ENCODE measurements around the gene GNS.
"Not testable (repeated sequence)": the region's sequence is repeated elsewhere in the genome, so short reads cannot be mapped to it uniquely, and the experiment has no call there.

GNS gene

GRCh38 chr12:64699504-64700115 is 59.6 kb downstream of the GNS start:
- no peak for DNase-seq (ENCODE audit: low read depth in 3 of 3, low spot score in 1 of 3)

DNA sequence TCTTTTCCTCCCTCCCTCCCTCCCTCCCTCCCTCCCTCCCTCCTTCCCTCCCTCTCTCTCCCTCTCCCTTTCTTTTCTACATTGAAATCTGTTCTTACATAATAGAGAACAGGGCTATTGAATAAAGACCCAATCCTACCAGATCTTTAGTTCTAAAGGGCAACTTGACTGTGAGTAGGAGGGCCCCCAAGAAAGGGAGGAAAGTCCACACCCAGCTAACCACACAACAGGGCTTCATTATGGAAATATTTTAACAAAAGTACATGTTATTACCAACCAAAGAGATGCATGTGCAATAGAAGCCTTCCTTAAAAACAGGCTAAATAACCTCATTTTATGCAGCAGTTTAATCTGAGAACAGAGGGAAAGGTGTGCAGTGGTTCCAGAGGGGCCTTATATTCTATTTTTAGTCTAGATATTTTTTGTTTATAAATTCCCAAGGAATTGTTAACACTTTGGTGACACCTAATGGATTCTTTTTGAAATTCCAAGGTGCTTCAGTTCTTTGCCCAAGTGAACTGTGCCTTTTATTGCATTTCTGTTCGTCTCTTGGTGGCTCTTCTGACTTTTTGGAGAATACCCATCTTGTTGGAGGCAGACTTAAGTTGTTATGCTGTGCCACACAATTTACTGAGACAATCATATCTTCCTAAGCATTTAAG is 63.0 kb downstream of the GNS start:
- DNase-seq (ENCODE audit: low read depth in 3 of 3, low spot score in 1 of 3) = no peak

DNA sequence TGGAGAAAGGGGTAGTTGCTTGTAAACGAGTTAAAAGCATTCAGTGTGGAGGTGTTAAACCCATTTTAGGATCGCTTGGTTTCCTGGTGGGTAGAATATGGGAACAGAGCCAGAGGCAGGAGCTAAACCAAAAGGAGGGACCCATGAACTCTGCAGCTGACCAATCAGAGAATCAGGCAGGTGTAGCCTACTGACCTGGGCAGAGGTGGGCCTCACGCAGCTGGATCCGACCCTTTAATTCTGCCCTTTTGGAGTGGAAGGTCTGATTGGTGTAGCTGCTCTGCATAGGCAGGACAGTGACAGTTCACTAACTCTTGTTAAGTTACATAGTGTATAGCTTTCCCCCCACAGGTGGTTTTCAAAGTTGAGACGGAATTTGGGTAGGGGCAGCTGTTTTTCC is 63.7 kb downstream of the GNS start:
- DNase-seq (ENCODE audit: low read depth in 3 of 3, low spot score in 1 of 3) = no peak

- DNase-seq (ENCODE audit: low read depth in 3 of 3, low spot score in 1 of 3) = no peak
Observed at GRCh38 chr12:64694130-64695040, 64.8 kb downstream of the GNS start.

DNA sequence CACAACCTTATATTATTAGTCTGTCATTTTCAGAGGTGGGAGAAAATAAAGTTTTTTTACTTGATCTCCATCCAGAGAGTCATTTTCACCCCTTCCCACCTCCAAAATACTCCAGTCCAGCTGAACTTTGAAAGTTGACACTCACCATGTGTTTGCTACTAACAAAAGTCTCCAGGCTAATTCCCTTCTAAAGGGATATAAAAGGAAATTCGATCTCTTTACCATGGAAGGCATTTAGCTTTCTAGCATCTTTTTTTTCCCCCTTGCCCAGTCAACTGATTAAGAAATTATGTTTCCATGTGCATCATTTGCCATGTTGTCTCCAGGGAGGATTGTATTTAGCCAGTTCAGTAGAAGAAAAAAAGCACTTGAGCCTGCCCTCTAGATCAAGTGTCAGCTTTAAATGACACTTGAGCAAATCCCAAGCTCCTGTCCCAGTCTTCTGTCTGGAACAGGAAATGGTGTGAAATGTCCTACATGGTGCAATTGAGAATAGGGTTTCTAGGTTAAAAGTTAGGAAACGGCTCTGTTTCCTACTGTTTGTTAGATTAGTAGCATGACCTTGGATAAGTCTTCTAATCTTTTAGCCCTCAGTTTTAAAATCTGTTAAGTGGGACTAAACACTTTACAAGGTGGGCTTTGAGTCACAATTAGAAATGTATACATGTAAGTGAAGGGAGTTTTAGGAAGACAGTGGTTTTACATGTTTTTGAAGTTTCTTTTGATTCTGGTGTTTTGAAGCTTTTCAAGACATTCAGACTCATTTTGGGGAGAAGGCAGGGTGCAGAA is 67.2 kb downstream of the GNS start:
- DNase-seq (ENCODE audit: low read depth in 3 of 3, low spot score in 1 of 3) = no peak

GRCh38 chr12:64691227-64691794 is 67.9 kb downstream of the GNS start:
- no peak for DNase-seq (ENCODE audit: low read depth in 3 of 3, low spot score in 1 of 3)

DNA sequence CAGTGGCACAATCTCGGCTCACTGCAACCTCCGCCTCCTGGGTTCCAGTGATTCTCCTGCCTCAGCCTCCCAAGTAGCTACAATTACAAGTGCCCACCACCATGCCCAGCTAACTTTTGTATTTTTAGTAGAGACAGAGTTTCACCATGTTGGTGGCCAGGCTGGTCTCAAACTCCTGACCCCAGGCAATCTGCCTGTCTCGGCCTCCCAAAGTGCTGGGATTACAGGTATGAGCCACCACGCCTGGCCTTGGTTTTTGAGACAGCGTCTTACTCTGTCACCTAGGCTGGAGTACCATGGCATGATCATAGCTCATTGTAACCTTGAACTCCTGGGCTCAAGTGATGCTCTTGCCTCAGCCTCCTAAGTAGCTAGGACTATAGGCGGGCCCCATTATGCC is 69.0 kb downstream of the GNS start:
- not testable (repeated sequence) for DNase-seq (ENCODE audit: low read depth in 3 of 3, low spot score in 1 of 3)

DNA sequence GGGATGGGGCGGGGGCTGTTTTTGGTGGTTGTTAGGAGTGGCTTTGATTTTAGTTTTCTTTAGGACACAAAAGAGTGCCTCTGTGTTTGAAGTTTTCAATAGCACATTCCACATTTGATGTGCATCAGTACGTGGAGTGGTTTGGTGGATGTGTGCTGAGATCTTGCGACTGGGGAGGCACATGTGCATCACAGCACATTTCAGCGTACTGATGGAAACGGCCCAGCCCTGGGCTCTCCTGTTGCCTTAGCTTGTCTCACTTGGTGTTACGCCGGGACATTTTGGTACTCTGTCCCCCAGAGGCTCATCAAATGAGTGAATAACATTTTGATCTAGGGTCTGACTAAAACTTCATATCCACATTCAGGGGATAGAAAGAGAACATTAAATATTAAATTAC is 70.5 kb downstream of the GNS start:
- no peak for DNase-seq (ENCODE audit: low read depth in 3 of 3, low spot score in 1 of 3)

GRCh38 chr12:64688219-64688618 is 71.0 kb downstream of the GNS start:
- DNase-seq (ENCODE audit: low read depth in 3 of 3, low spot score in 1 of 3) = no peak

DNA sequence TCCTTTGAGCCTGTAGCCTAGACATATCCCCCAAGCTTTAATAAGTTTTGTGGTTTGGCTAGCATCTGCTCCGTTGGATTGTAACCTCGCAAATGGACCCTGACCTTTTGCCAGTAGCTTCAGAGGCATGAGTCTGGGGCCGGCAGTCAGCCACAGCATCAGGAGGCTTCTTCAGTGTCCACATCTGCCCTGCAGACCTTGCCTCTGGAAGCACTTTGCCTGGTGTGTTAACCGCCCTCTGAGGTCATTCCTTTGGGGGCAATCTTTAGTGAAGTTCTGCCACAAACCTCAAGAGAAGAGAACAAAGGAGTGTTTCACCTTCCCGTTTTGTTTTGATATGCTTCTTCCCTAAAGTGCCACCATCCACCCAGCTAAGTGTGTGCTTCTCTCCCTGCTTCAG is 71.4 kb downstream of the GNS start:
- no peak for DNase-seq (ENCODE audit: low read depth in 3 of 3, low spot score in 1 of 3)

GRCh38 chr12:64685605-64686004 is 73.6 kb downstream of the GNS start:
- DNase-seq (ENCODE audit: low read depth in 3 of 3, low spot score in 1 of 3) = no peak

DNA sequence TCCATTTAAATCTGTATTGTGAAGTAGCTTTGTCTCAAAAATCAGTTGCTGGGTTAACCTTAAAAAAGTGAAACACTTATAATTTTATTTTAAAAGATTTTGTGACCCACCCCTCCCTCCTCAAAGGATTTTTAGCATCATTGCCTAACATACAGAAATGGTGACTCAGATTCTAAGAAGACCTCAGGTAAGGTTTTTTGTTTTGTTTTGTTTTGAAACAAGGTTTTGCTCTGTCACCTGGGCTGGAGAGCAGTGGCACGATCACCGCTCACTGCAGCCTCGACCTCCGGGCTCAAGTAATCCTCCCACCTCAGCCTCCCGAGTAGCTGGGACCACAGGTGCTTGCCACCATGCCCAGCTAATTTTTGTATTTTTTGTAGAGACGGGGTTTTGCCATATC is 74.2 kb downstream of the GNS start:
- DNase-seq (ENCODE audit: low read depth in 3 of 3, low spot score in 1 of 3) = no peak

DNA sequence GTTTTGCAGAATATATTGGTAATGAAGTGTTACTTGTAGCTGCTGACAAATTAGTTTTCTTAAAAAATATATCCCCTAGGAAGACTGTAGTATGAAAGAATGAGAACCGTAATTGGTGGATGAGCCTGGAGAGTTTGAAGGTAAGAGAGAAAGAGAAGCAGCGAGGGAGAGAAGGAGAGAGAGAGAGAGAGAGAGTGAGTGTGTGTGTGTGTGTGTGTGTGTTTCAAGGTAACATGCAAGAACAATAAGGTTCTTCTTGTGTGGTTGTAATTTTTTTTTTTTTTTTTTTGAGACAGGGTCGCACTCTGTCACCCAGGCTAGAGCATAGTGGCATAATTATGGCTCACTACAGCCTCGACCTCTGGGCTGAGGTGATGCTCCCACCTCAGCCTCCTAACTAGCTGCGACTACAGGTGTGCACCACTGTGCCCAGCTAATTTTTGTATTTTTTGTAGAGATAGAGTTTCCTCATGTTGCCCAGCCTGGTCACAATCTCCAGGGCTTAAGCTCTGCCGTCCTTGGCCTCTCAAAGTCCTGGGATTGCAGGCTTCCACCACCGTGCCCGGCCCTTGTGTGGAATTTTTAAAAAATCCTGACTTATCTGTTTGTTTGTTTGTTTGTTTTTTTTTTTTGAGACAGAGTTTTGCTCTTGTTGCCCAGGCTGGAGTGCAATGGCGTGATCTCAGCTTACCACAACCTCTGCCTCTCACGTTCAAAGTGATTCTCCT is 75.2 kb downstream of the GNS start:
- no peak for DNase-seq (ENCODE audit: low read depth in 3 of 3, low spot score in 1 of 3)

DNA sequence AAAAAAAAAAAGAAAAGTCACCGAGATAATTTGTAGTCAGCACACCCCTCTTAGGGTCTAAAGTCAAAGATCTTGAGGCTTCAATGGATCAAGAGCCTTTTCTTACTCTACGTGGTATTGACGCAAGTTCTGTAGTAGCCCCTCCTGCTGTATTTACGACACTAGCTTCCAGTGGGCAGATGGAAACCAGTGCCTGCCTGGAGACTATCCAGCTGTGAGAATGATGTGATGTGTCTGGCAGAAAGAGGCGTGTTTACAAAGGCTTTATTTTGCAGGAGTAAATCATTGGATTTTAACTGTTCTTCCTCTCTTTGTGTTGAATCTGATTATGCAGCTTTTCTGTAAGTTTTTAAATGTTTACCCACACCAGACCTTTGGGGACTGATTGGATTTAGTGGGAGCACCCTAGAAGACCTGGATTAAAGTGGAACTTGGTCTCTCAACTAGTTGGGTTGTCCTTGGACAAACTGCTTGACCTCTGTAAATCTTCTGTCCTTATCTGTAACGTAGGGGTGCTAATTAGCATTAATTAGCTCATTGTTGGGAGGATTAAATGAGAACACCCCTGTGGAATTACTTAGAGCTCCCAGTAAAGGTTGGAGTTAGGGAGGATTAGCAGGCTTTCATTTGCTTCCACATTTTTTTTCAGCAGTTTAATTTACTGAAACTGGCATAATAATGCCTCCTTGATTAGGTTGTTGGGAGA is 76.5 kb downstream of the GNS start:
- no peak for DNase-seq (ENCODE audit: low read depth in 3 of 3, low spot score in 1 of 3)

DNA sequence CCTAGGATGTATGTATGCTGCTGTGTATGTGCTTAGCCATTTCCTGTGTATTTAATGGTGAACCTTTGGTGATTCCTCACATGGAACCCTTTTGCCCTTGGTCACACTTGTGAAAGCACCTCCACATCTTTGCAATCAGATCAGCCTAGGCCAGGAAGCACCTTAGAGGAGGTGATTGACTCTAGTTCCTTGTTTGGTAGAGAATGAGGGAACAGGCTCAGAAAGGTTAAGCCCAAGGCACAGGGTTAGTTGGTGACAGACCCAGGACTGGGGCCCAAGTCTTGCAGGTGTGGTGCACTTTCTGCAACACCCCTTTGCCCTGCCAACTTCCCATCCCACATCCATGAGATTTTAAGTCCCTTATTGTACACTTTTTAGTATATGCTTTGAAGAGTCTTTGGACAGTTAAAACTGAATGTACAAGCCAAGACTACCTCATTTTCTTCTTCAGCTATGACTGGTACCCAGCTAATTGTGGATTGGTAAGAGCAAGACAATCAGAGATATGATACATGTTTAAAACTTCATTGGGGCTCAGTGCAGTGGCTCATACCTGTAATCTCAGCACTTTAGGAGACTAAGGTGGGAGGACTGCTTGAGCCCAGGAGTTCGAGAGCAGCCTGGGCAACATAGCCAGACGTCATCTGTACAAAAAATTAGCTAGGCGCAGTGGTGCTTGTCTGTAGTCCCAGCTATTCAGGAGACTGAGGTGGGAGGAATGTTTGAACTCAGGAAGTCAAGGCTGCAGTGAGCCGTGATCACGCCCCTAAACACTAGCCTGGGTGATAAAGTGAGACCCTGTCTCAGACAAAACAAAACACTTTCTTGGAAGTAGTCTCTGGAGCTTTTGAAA is 77.8 kb downstream of the GNS start:
- no peak for DNase-seq (ENCODE audit: low read depth in 3 of 3, low spot score in 1 of 3)

GRCh38 chr12:64680235-64680634 is 79.0 kb downstream of the GNS start:
- DNase-seq (ENCODE audit: low read depth in 3 of 3, low spot score in 1 of 3) = no peak

- no peak for DNase-seq (ENCODE audit: low read depth in 3 of 3, low spot score in 1 of 3)
Observed at GRCh38 chr12:64679487-64680001, 79.7 kb downstream of the GNS start.

DNA sequence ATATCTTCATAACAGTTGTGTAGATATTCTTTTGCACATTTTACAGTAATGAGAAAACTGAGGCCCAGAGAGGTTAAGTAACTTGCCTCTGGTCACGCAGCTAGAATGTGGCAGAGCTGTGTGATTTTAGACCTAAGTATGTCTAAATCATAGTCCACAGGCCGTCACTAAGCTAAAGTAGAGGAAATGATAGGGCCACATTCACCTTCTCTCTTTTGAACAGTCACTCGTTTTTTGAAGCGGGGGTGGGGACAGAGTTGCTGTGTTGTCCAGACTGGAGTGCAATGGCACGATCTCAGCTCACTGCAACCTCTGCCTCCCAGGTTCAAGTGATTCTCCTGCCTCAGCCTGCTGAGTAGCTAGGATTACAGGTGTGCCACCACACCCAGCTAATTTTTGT is 80.4 kb downstream of the GNS start:
- DNase-seq (ENCODE audit: low read depth in 3 of 3, low spot score in 1 of 3) = no peak

GRCh38 chr12:64678248-64678647 is 81.0 kb downstream of the GNS start:
- no peak for DNase-seq (ENCODE audit: low read depth in 3 of 3, low spot score in 1 of 3)
